ENCODE data around the gene GAS7. TPM values are rescaled to one million over a fixed set of nuclear protein-coding genes. Genes with fewer than 3 reads are reported as not detected.

The GAS7 gene
- total RNA-seq, 6 donors from 2014 or later = 19.9 to 87.1 (median 41.5) TPM

GRCh38 chr17:9998060-9998459 lies 200.3 kb downstream of the GAS7 start:
- DNase-seq (no peak), ATAC-seq (ENCODE audit: low FRiP score in 2 of 2) (peak in 1 of 2 donors; percentile 45)
- Histone ChIP-seq H3K36me3 (no peaks in the 10 kb centered on the region), H3K9me3 (no peaks in the 10 kb centered on the region), H3K4me3 (no peak overlapping the region), H3K27ac (no peak overlapping the region), H3K27me3 (no peaks in the 10 kb centered on the region), H3K4me1 (peaks cover 0 to 5% (median 1%) of the 10 kb centered on the region in 4 donors)
- TF ChIP-seq POLR2AphosphoS5 (IDR thresholded peaks at IDR 0.05) (no peak), POLR2A (IDR thresholded peaks at IDR 0.05) (no peak), EP300 (IDR thresholded peaks at IDR 0.05) (no peak), CTCF (IDR thresholded peaks at IDR 0.05) (no peak)
- WGBS, 2 donors = 81 to 84% methylated on average over 3 of the region's 3 CpGs

GRCh38 chr17:9994761-9995160 lies 203.6 kb downstream of the GAS7 start:
- DNase-seq (no peak), ATAC-seq (ENCODE audit: low FRiP score in 2 of 2) (no peak)
- Histone ChIP-seq H3K4me1 (no peaks in the 10 kb centered on the region), H3K27me3 (no peaks in the 10 kb centered on the region), H3K27ac (no peak overlapping the region), H3K36me3 (no peaks in the 10 kb centered on the region), H3K4me3 (no peak overlapping the region), H3K9me3 (no peaks in the 10 kb centered on the region)
- WGBS, 2 donors = 82 to 85% methylated on average over 4 of the region's 4 CpGs
- no peak for TF ChIP-seq POLR2A (IDR thresholded peaks at IDR 0.05)
- no peak for TF ChIP-seq EP300 (IDR thresholded peaks at IDR 0.05)
- no peak for TF ChIP-seq POLR2AphosphoS5 (IDR thresholded peaks at IDR 0.05)
- no peak for TF ChIP-seq CTCF (IDR thresholded peaks at IDR 0.05)

DNA sequence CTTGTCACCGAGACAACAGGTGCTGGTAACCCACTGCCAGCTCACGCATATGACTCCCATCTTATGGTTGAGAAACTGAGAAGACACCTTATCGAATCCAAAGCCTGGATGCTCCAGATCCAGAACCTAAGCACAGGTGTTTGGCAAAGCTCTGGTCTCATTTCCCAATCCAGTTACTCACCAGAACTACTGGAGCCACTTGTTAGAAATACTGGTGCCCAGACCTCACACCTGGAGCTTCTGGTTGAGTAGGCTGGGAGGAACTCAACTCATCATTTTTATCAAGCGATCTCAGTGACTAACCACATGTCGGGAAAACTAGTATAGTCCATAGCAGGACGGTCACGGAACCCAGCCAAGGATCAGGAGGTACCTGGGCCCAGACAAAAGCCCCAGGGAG lies 206.6 kb downstream of the GAS7 start:
- H3K9me3 ChIP-seq = no peaks in the 10 kb centered on the region
- no peak overlapping the region for H3K27ac ChIP-seq
- no peaks in the 10 kb centered on the region for H3K36me3 ChIP-seq
- DNase-seq = no peak
- peaks cover 2 to 7% (median 5%) of the 10 kb centered on the region in 4 donors for H3K4me1 ChIP-seq
- no peak for TF ChIP-seq POLR2A (IDR thresholded peaks at IDR 0.05)
- TF ChIP-seq POLR2AphosphoS5 (IDR thresholded peaks at IDR 0.05) = no peak
- no peak for TF ChIP-seq CTCF (IDR thresholded peaks at IDR 0.05)
- no peak for TF ChIP-seq EP300 (IDR thresholded peaks at IDR 0.05)
- no peak for ATAC-seq (ENCODE audit: low FRiP score in 2 of 2)
- no peaks in the 10 kb centered on the region for H3K27me3 ChIP-seq
- 89 to 97% methylated on average over 3 to 7 of the region's 7 CpGs for WGBS, 2 donors
- H3K4me3 ChIP-seq = no peak overlapping the region

- ATAC-seq (ENCODE audit: low FRiP score in 2 of 2) (no peak), DNase-seq (no peak)
- WGBS, 2 donors = 92 to 93% methylated on average over 5 to 7 of the region's 7 CpGs
- Histone ChIP-seq H3K4me1 (peaks cover 2 to 9% (median 6%) of the 10 kb centered on the region in 4 donors), H3K4me3 (no peak overlapping the region), H3K36me3 (no peaks in the 10 kb centered on the region), H3K9me3 (no peaks in the 10 kb centered on the region), H3K27ac (no peak overlapping the region), H3K27me3 (no peaks in the 10 kb centered on the region)
- TF ChIP-seq EP300 (IDR thresholded peaks at IDR 0.05) = no peak
Measured at GRCh38 chr17:9991351-9991750, 207.1 kb downstream of the GAS7 start.

DNA sequence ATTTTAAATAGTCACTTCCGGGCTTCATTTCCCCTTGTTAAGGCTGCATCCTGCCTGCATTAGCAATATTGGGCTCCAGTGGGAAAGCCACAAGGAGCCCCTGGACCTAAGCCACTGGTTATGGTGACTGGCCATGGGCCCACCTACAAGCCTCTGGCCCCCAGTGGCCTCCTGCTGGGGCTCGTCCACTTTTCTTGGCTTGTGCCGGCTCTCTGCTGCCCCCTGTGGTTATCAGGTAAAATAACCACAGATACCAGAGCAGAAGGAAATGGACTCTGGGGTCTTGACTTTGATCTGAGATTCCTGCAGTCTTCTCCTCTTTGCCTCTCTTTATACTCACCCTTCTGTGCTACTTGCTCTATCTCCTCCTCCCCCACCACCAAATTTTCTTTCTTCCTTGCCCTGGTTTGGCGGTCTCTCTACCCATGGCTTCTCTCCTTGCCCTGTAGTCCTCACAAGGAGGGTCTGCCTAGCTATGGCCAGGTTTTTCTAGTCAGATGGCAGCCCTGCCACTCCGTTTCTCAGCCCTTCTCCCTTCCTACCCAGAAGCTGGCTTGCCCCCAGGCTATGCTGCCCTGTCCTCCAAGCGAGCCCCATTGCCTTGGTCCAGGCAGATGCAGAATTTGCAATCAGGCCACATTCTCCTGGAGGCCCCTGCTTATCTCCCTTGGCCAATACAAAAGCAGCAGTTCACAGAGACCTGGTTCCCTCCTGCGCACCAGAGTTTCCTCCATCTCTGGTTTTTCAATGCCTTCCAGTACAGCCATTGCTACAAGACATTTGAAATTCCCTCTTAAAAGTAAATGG lies 210.4 kb downstream of the GAS7 start:
- TF ChIP-seq POLR2A (IDR thresholded peaks at IDR 0.05) = no peak
- TF ChIP-seq CTCF (IDR thresholded peaks at IDR 0.05) = peak; percentile 36 to 60 (median 52)
- TF ChIP-seq POLR2AphosphoS5 (IDR thresholded peaks at IDR 0.05) = no peak
- no peak for TF ChIP-seq EP300 (IDR thresholded peaks at IDR 0.05)
- DNase-seq = peak in 1 of 2 donors; percentile 31
- 52 to 58% methylated on average over 7 of the region's 7 CpGs for WGBS, 2 donors
- H3K27me3 ChIP-seq = no peaks in the 10 kb centered on the region
- no peak overlapping the region for H3K4me3 ChIP-seq
- H3K27ac ChIP-seq = peak overlapping the region in 1 of 4 donors; percentile 51
- no peaks in the 10 kb centered on the region for H3K36me3 ChIP-seq
- peak; percentile 28 to 63 for ATAC-seq (ENCODE audit: low FRiP score in 2 of 2)
- H3K4me1 ChIP-seq = peaks cover 2 to 9% (median 6%) of the 10 kb centered on the region in 4 donors
- H3K9me3 ChIP-seq = no peaks in the 10 kb centered on the region
